Ovary (tissue), 9 donors: ENCODE measurements around the gene MOV10. TPM values are rescaled to one million over a fixed set of nuclear protein-coding genes. Genes with fewer than 3 reads are reported as not detected.

Source experiments
- DNase-seq, 5 donors: peaks; one replicate each; pipeline ENCODE4 v3.0.0-alpha.2; 2019 to 2020
- H3K27ac ChIP-seq, 2 donors: fragments of 200-600 bp; one replicate each; pipeline versions ENCODE4 v1.5.1 to v1.8.0; 2019 to 2022
- H3K27me3 ChIP-seq: fragments of 200-600 bp; one replicate; pipeline ENCODE4 v1.8.0; 2022
- H3K36me3 ChIP-seq: fragments of 200-600 bp; sonication (generic); one replicate; pipeline ENCODE4 v1.5.1; 2019
- H3K4me1 ChIP-seq: one replicate; pipeline ENCODE4 v1.8.1; 2013; ENCODE audit warnings: mild to moderate bottlenecking, moderate library complexity; ENCODE audit not compliant: insufficient read depth
- H3K4me3 ChIP-seq: fragments of 200-600 bp; sonication (generic); one replicate; pipeline ENCODE4 v1.5.1; 2017
- H3K9me3 ChIP-seq, 2 donors: fragments of 200-600 bp in 1 of 2; sonication (generic) in 1 of 2; one replicate each; pipeline versions ENCODE4 v1.5.1 to v1.8.1; 2013 to 2019; ENCODE audit warnings: mild to moderate bottlenecking in 1 of 2, moderate library complexity in 1 of 2
- EP300 ChIP-seq: sonication (generic); formaldehyde crosslinking; IDR thresholded peaks from one replicate; pipeline ENCODE4 v1.6.1; 2017; ENCODE audit warnings: antibody characterized with exemption
- POLR2A ChIP-seq: fragments of 450-650 bp; IDR thresholded peaks from one replicate; pipeline ENCODE4 v1.6.1; 2017; ENCODE audit warnings: antibody characterized with exemption, mild to moderate bottlenecking, moderate library complexity
- WGBS, 3 donors: extraction: QIAGEN DNeasy Blood & Tissue Kit in 1 of 3; methylation state at CpG; one replicate each; pipeline versions ENCODE4 v1.1.5 to v1.1.7; 2013 to 2017; 5-methylcytosine and 5-hydroxymethylcytosine counted together
- intact Hi-C, 4 donors: fragments of 100-400 bp; cut with DNase I; formaldehyde crosslinking; loops; one replicate each; pipeline versions ENCODE4 v1.11.0 to v1.15.1; 2022 to 2023
- polyA plus RNA-seq, 2 donors: library from polyadenylated mRNA; stranded (reverse); fragments of 200-250 nt in 1 of 2; fragments of 350-450 nt in 1 of 2; fragmentation: Illumina TruSeq in 1 of 2; extraction: RNeasy Lipid Tissue Mini Kit (QIAGEN cat#74804) in 1 of 2; gene quantifications; one replicate each; pipeline ENCODE4 v1.2.3, GENCODE V29; 2013 to 2014
- total RNA-seq, 7 donors: library from RNA; depleted of rRNA in 2 of 7; stranded (reverse); fragments of >200 nt in 2 of 7; fragmentation: NEBNext Ultra II Directional in 3 of 7; extraction: Animal tissue kit (Norgen Biotek cat#: 25700) in 3 of 7; gene quantifications; one replicate each; pipeline versions ENCODE4 v1.1.0 to v1.2.4, GENCODE V29; 2016 to 2023
- TF ChIP-seq, protein P1 (sequence below), 3 donors: fragments of 450-650 bp in 2 of 3; fragments of 200-600 bp in 1 of 3; IDR thresholded peaks; one replicate each; pipeline versions ENCODE4 v1.5.1 to v1.8.0; 2016 to 2022; ENCODE audit warnings: antibody characterized with exemption in 3 of 3, mild to moderate bottlenecking in 1 of 3
- donor health status: DM: no; HTN: no; CAD: no; lungs with moderate emphysema.
- donor health status: DM: no; HTN: no; CAD: no.
- donor health status: Bipolar disorder and iron deficiency.
- donor health status: DM: yes; HTN: yes; CAD: no.
- donor health status: DM: no; HTN: no; CAD: no.
- donor health status: DM: yes; HTN: yes; CAD: no.

The MOV10 gene
- total and polyA plus RNA-seq, 9 donors: 31.7 to 66.3 (median 50.2) TPM

DNA sequence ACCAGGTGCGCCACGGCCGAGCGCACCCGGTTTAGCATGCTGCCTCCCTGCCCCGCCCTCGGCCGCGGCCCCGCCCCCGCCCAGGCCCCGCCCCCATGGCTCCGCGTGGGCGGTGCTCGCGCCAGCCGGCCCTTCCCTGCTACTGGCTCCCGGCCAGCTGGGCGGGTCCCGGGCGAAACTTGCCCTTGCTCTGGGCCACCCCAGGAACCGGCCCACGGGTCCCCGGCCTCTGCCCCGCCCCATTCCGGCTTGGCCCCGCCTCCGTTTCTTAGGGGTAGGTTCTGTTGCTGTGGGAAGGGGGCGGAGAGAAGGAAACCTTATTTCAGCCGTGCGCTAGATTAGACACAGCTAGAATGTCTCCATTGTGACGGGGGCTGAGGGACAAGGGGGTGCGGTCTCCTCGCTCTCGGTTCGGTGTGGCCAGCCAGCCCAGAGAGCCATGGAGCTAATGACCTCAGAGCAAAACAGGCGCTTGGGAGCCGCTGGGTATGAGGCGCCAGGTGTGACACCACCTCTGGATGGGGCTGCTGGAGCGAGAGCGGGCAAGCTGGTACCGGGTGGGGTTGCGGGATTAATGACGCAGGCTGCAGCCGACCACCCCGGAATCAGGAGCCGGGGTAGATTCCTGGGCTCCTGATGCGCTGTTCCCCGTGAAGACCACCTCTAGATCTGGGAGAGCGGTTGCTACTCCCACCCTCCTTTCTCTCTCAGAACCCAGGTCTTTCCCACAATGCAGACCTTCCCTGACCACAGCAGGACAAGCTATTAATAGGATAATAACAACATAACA is 41.0 kb downstream of the MOV10 start, which contains the start of gene PPM1J:
PPM1J (minus strand) TSS at position 69 of the 790 bp plus-strand sequence; CDS start at position 38, 31 bp downstream.
- H3K27me3 ChIP-seq: no peaks in the 10 kb centered on the region
- peak; percentile 96 to 99 (median 98) for DNase-seq
- no peaks in the 10 kb centered on the region for H3K9me3 ChIP-seq
- peaks cover 4% of the 10 kb centered on the region for H3K4me1 ChIP-seq
- no peaks in the 10 kb centered on the region for H3K36me3 ChIP-seq
- 0 to 1% (median 0%) methylated on average over 22 to 51 of the region's 51 CpGs for WGBS, 3 donors
- TF ChIP-seq, protein P1, sequence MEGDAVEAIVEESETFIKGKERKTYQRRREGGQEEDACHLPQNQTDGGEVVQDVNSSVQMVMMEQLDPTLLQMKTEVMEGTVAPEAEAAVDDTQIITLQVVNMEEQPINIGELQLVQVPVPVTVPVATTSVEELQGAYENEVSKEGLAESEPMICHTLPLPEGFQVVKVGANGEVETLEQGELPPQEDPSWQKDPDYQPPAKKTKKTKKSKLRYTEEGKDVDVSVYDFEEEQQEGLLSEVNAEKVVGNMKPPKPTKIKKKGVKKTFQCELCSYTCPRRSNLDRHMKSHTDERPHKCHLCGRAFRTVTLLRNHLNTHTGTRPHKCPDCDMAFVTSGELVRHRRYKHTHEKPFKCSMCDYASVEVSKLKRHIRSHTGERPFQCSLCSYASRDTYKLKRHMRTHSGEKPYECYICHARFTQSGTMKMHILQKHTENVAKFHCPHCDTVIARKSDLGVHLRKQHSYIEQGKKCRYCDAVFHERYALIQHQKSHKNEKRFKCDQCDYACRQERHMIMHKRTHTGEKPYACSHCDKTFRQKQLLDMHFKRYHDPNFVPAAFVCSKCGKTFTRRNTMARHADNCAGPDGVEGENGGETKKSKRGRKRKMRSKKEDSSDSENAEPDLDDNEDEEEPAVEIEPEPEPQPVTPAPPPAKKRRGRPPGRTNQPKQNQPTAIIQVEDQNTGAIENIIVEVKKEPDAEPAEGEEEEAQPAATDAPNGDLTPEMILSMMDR (IDR thresholded peaks at IDR 0.05): peak in 1 of 3 donors; percentile 9
- no peak for TF ChIP-seq EP300
- H3K27ac ChIP-seq: peak within 1 kb of the TSS; percentile 51 to 55
- peak within 1 kb of the TSS; percentile 72 for H3K4me3 ChIP-seq
- intact Hi-C loops: loop anchor here (2.0 to 10.0 kb wide), 10 partner anchors 87 to 679 kb away; partner anchors contain the start of genes SLC16A1 (in 2 of the 4), LRIG2 (in 1 of the 4) and MAGI3 (in 1 of the 4)

DNA sequence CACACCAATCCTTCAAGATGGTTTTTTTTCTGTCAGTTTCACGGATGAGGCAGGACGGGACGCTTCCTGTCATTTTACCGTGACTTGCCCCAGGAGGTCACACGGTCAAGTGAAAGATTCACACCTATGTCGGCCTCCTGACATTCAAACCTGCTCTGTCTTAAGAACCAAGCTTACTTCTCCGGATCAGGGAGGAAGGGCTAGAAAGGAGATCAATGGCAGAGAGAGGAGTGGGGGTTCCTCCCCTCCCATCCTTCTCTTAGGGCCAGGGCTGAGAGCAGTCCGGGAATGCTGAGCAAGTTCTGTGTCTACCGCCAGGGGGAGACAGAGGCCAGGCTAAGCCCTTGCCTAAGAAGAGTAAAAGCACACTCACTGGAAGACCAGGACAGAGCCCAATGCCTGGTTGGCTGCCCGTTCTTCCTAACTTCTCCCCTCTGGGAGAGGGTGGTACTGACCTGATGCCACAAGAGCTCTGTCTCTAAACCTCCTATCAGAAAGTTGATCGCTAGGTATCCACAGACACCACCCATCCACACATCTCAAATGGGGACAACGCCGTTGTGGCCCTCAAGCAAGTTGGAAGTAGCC is 41.8 kb downstream of the MOV10 start:
- H3K4me3 ChIP-seq: peak overlapping the region; percentile 72
- no peaks in the 10 kb centered on the region for H3K36me3 ChIP-seq
- intact Hi-C loops: loop anchor here (2.0 to 10.0 kb wide), 10 partner anchors 86 to 679 kb away; partner anchors contain the start of genes SLC16A1 (in 2 of the 4), LRIG2 (in 1 of the 4) and MAGI3 (in 1 of the 4)
- peaks cover 4% of the 10 kb centered on the region for H3K4me1 ChIP-seq
- H3K9me3 ChIP-seq: no peaks in the 10 kb centered on the region
- DNase-seq: peak; percentile 85 to 92 (median 91)
- no peak for TF ChIP-seq EP300
- no peak for TF ChIP-seq POLR2A
- TF ChIP-seq, protein P1 (IDR thresholded peaks at IDR 0.05): peak; percentile 91 to 94 (median 91)
- WGBS, 3 donors: 17 to 18% (median 18%) methylated on average over 13 of the region's 13 CpGs
- peak overlapping the region; percentile 11 to 51 for H3K27ac ChIP-seq
- no peaks in the 10 kb centered on the region for H3K27me3 ChIP-seq

- intact Hi-C loops: loop anchor here (2.0 to 10.0 kb wide), 10 partner anchors 85 to 677 kb away; partner anchors contain the start of genes SLC16A1 (in 2 of the 4), LRIG2 (in 1 of the 4) and MAGI3 (in 1 of the 4)
- H3K4me3 ChIP-seq: no peak overlapping the region
- H3K36me3 ChIP-seq: no peaks in the 10 kb centered on the region
- no peaks in the 10 kb centered on the region for H3K27me3 ChIP-seq
- no peaks in the 10 kb centered on the region for H3K9me3 ChIP-seq
- DNase-seq: peak in 1 of 5 donors; percentile 21
- WGBS, 3 donors: 89 to 92% (median 92%) methylated on average over 2 of the region's 2 CpGs
- H3K27ac ChIP-seq: no peak overlapping the region
- TF ChIP-seq EP300 (no peak), POLR2A (no peak)
- TF ChIP-seq, protein P1 (IDR thresholded peaks at IDR 0.05): no peak
- H3K4me1 ChIP-seq: peaks cover 8% of the 10 kb centered on the region
These were observed 42.9 kb downstream of the MOV10 start for GRCh38 chr1:112717263-112717873.
